H9 (cell line): ENCODE measurements around the gene MVP. TPM values are rescaled to one million over a fixed set of nuclear protein-coding genes. Genes with fewer than 3 reads are reported as not detected.

ENCODE experiments used
- DNase-seq: peaks from one replicate; pipeline ENCODE4 v3.0.0-alpha.2; 2017
- H2AFZ ChIP-seq: one replicate; pipeline ENCODE4 v1.6.1; 2013; ENCODE audit warnings: mild to moderate bottlenecking, low read length, control low read depth, moderate library complexity
- H2AK5ac ChIP-seq: 2 replicates; pipeline ENCODE4 v1.6.1; 2013; ENCODE audit warnings: low read length, control low read depth, mixed read lengths; ENCODE audit not compliant: insufficient read length
- H2BK120ac ChIP-seq: one replicate; pipeline ENCODE4 v1.6.1; 2013; ENCODE audit warnings: low read depth, mild to moderate bottlenecking, low read length, control low read depth, inconsistent platforms; ENCODE audit not compliant: poor library complexity, severe bottlenecking
- H2BK12ac ChIP-seq: 2 replicates; pipeline ENCODE4 v1.6.1; 2013; ENCODE audit warnings: low read length, control low read depth, mixed read lengths, low read depth; ENCODE audit not compliant: insufficient read length
- H2BK15ac ChIP-seq: 2 replicates; pipeline ENCODE4 v1.6.1; 2013; ENCODE audit warnings: low read depth, low read length, control low read depth
- H2BK20ac ChIP-seq: one replicate; pipeline ENCODE4 v1.6.1; 2013; ENCODE audit warnings: low read depth, mild to moderate bottlenecking, low read length, control low read depth, inconsistent platforms; ENCODE audit not compliant: poor library complexity, severe bottlenecking
- H2BK5ac ChIP-seq: 2 replicates; pipeline ENCODE4 v1.6.1; 2013; ENCODE audit warnings: low read length, control low read depth, mixed read lengths; ENCODE audit not compliant: insufficient read length
- H3K14ac ChIP-seq: 2 replicates; pipeline ENCODE4 v1.6.1; 2013; ENCODE audit warnings: low read length, control low read depth; ENCODE audit not compliant: insufficient read depth
- H3K18ac ChIP-seq: 2 replicates; pipeline ENCODE4 v1.6.1; 2013; ENCODE audit warnings: low read depth, mild to moderate bottlenecking, mixed read lengths, low read length, control low read depth; ENCODE audit not compliant: insufficient read length
- H3K23ac ChIP-seq: 2 replicates; pipeline ENCODE4 v1.6.1; 2013; ENCODE audit warnings: low read length, control low read depth, mixed read lengths, low read depth; ENCODE audit not compliant: insufficient read length
- H3K23me2 ChIP-seq: 2 replicates; pipeline ENCODE4 v1.6.1; 2013; ENCODE audit warnings: low read depth, mild to moderate bottlenecking, mixed read lengths, low read length, control low read depth; ENCODE audit not compliant: insufficient read length, poor library complexity, severe bottlenecking
- H3K27ac ChIP-seq: 2 replicates; pipeline ENCODE4 v1.5.1; 2013; ENCODE audit warnings: low read length, control low read depth, mixed read lengths, low read depth; ENCODE audit not compliant: insufficient read length
- H3K27me3 ChIP-seq: 2 replicates; pipeline ENCODE4 v1.6.1; 2013; ENCODE audit warnings: low read length, control low read depth, inconsistent platforms; ENCODE audit not compliant: insufficient read depth
- H3K4ac ChIP-seq: 2 replicates; pipeline ENCODE4 v1.6.1; 2013; ENCODE audit warnings: low read depth, mild to moderate bottlenecking, control low read depth, inconsistent platforms, low read length, moderate library complexity
- H3K4me1 ChIP-seq: 2 replicates; pipeline ENCODE4 v1.6.1; 2013; ENCODE audit warnings: low read length, control low read depth, inconsistent platforms; ENCODE audit not compliant: insufficient read depth
- H3K4me2 ChIP-seq: 2 replicates; pipeline ENCODE4 v1.6.1; 2013; ENCODE audit warnings: low read length, control low read depth, mixed read lengths; ENCODE audit not compliant: insufficient read length, insufficient read depth
- H3K56ac ChIP-seq: 2 replicates; pipeline ENCODE4 v1.6.1; 2013; ENCODE audit warnings: low read depth, mild to moderate bottlenecking, mixed read lengths, low read length, control low read depth; ENCODE audit not compliant: insufficient read length
- H3K79me1 ChIP-seq: 2 replicates; pipeline ENCODE4 v1.6.1; 2013; ENCODE audit warnings: low read depth, mild to moderate bottlenecking, moderate library complexity, low read length, control low read depth, inconsistent platforms; ENCODE audit not compliant: insufficient read depth, poor library complexity, severe bottlenecking
- H3K79me2 ChIP-seq: 2 replicates; pipeline ENCODE4 v1.6.1; 2013; ENCODE audit warnings: low read length, control low read depth, inconsistent platforms; ENCODE audit not compliant: insufficient read depth
- H3K9ac ChIP-seq: 2 replicates; pipeline ENCODE4 v1.6.1; 2013; ENCODE audit warnings: low read length, control low read depth, mixed read lengths; ENCODE audit not compliant: insufficient read length; ENCODE audit errors: extremely low read depth
- H3K9me3 ChIP-seq: one replicate; pipeline ENCODE4 v1.6.1; 2013; ENCODE audit warnings: low read depth, low read length, inconsistent platforms; ENCODE audit not compliant: control insufficient read depth
- H3T11ph ChIP-seq: one replicate; pipeline ENCODE4 v1.6.1; 2013; ENCODE audit warnings: mild to moderate bottlenecking, low read length, control low read depth, inconsistent platforms
- H4K20me1 ChIP-seq: one replicate; pipeline ENCODE4 v1.6.1; 2013; ENCODE audit not compliant: control insufficient read depth, insufficient read length, insufficient read depth
- H4K5ac ChIP-seq: 2 replicates; pipeline ENCODE4 v1.6.1; 2013; ENCODE audit warnings: low read depth, mild to moderate bottlenecking, mixed read lengths, low read length, control low read depth; ENCODE audit not compliant: insufficient read length
- H4K8ac ChIP-seq: replicated peaks from 2 replicates; pipeline ENCODE4 v1.6.1; 2013; ENCODE audit warnings: low read length, control low read depth, mixed read lengths, low read depth; ENCODE audit not compliant: insufficient read length
- H4K91ac ChIP-seq: 2 replicates; pipeline ENCODE4 v1.6.1; 2013; ENCODE audit warnings: low read depth, mild to moderate bottlenecking, moderate library complexity, mixed read lengths, low read length, control low read depth; ENCODE audit not compliant: insufficient read length
- H3K27ac Mint-ChIP-seq, 3 experiments: 2 replicates in 2 of 3; 3 replicates in 1 of 3; pipeline ENCODE4 v1.8.0; 2020 to 2021; ENCODE audit warnings: mixed read lengths in 3 of 3, mild to moderate bottlenecking in 1 of 3, moderate library complexity in 1 of 3
- H3K27me3 Mint-ChIP-seq: 2 replicates; pipeline ENCODE4 v1.8.0; 2021; ENCODE audit warnings: low read depth, mild to moderate bottlenecking, moderate library complexity, mixed read lengths
- H3K36me3 Mint-ChIP-seq, 3 experiments: 2 replicates in 2 of 3; 3 replicates in 1 of 3; pipeline ENCODE4 v1.8.0; 2020 to 2021; ENCODE audit warnings: low read depth in 3 of 3, mixed read lengths in 3 of 3; ENCODE audit not compliant: insufficient read depth in 1 of 3
- H3K4me1 Mint-ChIP-seq, 2 experiments: 2 replicates each; pipeline ENCODE4 v1.8.0; 2020; ENCODE audit warnings: mixed read lengths in 2 of 2
- H3K4me3 Mint-ChIP-seq, 2 experiments: 2 replicates in 1 of 2; 3 replicates in 1 of 2; pipeline ENCODE4 v1.8.0; 2020 to 2021; ENCODE audit warnings: mild to moderate bottlenecking in 2 of 2, mixed read lengths in 2 of 2, moderate library complexity in 1 of 2
- H3K9me3 Mint-ChIP-seq, 2 experiments: 2 replicates in 1 of 2; 3 replicates in 1 of 2; pipeline ENCODE4 v1.8.0; 2020; ENCODE audit warnings: mild to moderate bottlenecking in 2 of 2, mixed read lengths in 2 of 2, moderate library complexity in 1 of 2
- WGBS: extraction: QIAGEN DNeasy Blood & Tissue Kit; methylation state at CpG from one replicate; pipeline ENCODE4 v1.1.7; 2013; ENCODE audit warnings: missing lambda C conversion rate, low lambda C conversion rate, mixed read lengths; ENCODE audit not compliant: insufficient read length; ENCODE audit errors: extremely low coverage; 5-methylcytosine and 5-hydroxymethylcytosine counted together
- total RNA-seq: library from RNA; stranded (reverse); gene quantifications from 2 replicates; pipeline ENCODE4 v1.2.1, GENCODE V29; 2021
- TF ChIP-seq, protein P1 (sequence below): fragments of 200-600 bp; sonication (generic); conservative IDR thresholded peaks from 3 replicates; pipeline ENCODE4 v1.8.0; 2021; ENCODE audit warnings: antibody characterized with exemption, mild to moderate bottlenecking

MVP gene
- total RNA-seq, 1 experiment from 2014 or later = 3.1 TPM

DNA sequence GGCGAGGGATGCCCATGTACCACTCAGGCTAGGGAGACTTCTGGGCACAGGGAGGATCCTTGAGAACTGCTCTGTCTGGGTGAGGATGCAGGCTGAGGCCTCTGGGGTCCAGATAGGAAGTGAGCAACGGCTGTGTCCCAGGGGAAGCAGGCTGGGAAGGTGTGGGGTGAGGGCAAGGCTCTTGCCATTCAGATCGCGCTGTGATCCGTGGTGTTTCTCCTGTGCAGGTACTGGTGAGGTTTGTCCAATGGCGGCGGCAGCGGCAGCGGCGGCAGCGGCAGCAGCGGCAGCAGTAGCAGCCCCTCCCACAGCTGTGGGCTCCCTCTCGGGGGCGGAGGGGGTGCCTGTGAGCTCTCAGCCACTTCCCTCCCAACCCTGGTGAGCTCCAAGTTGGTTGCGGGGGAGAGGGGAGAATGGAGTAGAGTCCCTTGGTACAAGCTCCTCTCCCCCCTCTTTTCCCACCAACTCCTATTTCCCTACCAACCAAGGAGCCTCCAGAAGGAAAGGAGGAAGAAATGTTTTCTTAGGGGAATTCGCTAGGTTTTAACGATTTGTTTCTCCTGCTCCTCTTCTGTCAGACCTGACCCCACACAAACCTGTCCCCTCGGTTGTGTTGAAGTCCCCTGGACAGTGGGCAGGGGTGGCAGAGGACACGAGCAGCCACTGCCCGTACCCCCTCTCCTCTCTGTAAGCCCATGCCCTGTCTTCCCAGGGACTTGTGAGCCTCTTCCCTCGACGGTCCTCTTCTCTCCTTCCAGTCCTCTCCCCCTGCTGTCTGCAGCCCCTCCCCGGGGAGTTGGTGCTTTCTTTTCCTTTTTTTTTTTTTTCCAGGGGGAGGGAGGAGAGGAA lies 10.2 kb upstream of the MVP start:
- H3K9me3 ChIP-seq = no peaks in the 10 kb centered on the region
- H3K36me3 Mint-ChIP-seq = peaks cover 12 to 30% (median 13%) of the 10 kb centered on the region in 3 experiments
- no peak overlapping the region for H3K4ac ChIP-seq
- H3K4me1 Mint-ChIP-seq = peaks cover 47 to 60% of the 10 kb centered on the region in 2 experiments
- H3K27ac Mint-ChIP-seq = peak overlapping the region; percentile 88 to 98 (median 96); a peak in 5 of 7 replicates
- H3K4me3 Mint-ChIP-seq = peak overlapping the region; percentile 80 to 96
- peaks cover 6% of the 10 kb centered on the region; the same call in 1 of the 2 replicates for H3K4me1 ChIP-seq
- no peak overlapping the region for H4K5ac ChIP-seq
- H2BK20ac ChIP-seq = no peak overlapping the region
- H3K27me3 ChIP-seq = no peaks in the 10 kb centered on the region
- no peak overlapping the region for H3T11ph ChIP-seq
- H2AK5ac ChIP-seq = no peak overlapping the region
- H2AFZ ChIP-seq = no peak overlapping the region
- peak overlapping the region; percentile 55 for H3K4me2 ChIP-seq
- H3K18ac ChIP-seq = no peak overlapping the region
- no peak overlapping the region for H3K14ac ChIP-seq
- no peak overlapping the region for H3K23ac ChIP-seq
- H4K20me1 ChIP-seq = no peaks in the 10 kb centered on the region
- peaks cover 2% of the 10 kb centered on the region; the same call in 1 of the 2 replicates for H3K79me2 ChIP-seq
- no peak overlapping the region for H3K9ac ChIP-seq
- H2BK120ac ChIP-seq = no peak overlapping the region
- H4K8ac ChIP-seq = no peak overlapping the region
- H2BK5ac ChIP-seq = no peak overlapping the region
- no peaks in the 10 kb centered on the region; the same call in 1 of the 2 replicates for H3K27me3 Mint-ChIP-seq
- no peak overlapping the region for H3K56ac ChIP-seq
- no peaks in the 10 kb centered on the region; a peak in 1 of 5 replicates for H3K9me3 Mint-ChIP-seq
- H2BK15ac ChIP-seq = no peak overlapping the region
- TF ChIP-seq, protein P1, sequence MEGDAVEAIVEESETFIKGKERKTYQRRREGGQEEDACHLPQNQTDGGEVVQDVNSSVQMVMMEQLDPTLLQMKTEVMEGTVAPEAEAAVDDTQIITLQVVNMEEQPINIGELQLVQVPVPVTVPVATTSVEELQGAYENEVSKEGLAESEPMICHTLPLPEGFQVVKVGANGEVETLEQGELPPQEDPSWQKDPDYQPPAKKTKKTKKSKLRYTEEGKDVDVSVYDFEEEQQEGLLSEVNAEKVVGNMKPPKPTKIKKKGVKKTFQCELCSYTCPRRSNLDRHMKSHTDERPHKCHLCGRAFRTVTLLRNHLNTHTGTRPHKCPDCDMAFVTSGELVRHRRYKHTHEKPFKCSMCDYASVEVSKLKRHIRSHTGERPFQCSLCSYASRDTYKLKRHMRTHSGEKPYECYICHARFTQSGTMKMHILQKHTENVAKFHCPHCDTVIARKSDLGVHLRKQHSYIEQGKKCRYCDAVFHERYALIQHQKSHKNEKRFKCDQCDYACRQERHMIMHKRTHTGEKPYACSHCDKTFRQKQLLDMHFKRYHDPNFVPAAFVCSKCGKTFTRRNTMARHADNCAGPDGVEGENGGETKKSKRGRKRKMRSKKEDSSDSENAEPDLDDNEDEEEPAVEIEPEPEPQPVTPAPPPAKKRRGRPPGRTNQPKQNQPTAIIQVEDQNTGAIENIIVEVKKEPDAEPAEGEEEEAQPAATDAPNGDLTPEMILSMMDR = no peak
- DNase-seq = peak; percentile 49
- H3K79me1 ChIP-seq = no peaks in the 10 kb centered on the region
- no peak overlapping the region for H2BK12ac ChIP-seq
- H3K23me2 ChIP-seq = peaks cover 47% of the 10 kb centered on the region
- H4K91ac ChIP-seq = no peak overlapping the region
- WGBS = no CpG with 5 or more reads among the region's 23 CpGs
- no peak overlapping the region for H3K27ac ChIP-seq
